Measurements from ENCODE around the gene RNF223.

Gene RNF223

DNA sequence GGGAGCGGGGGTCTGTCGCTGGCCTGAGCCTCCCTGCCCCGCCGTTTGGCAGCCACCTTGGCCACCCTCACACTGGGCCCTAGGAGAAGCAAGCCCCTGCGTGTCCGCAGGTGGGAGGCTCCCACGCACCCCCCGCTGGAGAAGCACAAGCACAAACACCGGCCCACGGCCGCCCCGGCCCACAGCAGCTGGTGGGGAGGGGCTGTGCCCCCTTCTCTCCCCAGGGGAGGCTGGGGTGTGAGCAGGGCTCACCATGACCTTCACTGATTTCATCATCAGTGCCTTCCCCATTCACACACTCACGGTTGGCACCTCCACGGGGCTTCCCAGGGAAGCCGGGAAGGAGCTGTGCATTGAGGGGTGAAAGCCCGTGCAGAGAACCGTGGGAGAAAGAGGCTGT is 46.3 kb downstream of the RNF223 start:
- DNase-seq (ENCODE audit: low read depth in 2 of 2): no peak

DNA sequence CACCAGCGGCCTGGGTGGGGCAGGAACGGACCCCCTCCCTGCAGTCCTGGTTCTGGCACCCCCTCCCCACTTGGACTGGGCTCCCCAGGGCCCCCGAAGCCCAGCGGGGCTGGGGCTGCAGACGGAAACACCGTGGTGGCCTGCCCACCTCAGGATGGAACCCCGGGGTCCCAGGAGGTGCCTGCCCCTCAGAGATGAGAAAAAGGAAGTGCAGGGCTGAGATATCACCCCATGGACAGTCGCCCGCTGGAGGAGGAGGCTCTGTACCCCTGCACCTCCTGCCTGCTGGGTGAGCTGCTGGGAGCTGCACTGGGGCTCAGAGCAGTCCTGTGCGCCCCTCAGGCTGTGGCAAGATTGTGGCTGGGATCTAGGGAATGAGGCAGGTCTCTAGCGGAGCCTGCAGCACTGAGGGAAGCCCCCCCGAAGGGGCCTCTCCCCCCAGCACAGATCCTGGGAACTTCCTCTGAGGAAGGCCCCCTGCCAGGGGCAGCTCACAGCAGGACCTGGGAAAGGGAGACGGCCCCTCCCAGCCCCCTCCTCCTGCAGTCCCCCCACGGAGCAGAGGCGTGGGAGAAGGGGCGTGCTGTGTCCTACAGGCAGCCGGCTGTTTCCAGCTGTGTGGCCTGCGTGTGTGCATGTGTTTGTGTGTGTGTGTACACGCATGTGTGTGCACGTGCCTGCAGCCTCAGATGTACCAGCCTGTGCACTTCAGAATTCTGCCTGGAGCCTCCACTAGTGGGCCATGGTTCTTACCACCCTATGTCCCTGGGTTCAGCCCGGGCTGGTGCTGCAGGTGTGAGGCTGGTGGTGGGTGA is 47.3 kb downstream of the RNF223 start:
- no peak for DNase-seq (ENCODE audit: low read depth in 2 of 2)

- no peak for DNase-seq (ENCODE audit: low read depth in 2 of 2)
Measured at GRCh38 chr1:1025730-1026129, 48.4 kb downstream of the RNF223 start.

DNA sequence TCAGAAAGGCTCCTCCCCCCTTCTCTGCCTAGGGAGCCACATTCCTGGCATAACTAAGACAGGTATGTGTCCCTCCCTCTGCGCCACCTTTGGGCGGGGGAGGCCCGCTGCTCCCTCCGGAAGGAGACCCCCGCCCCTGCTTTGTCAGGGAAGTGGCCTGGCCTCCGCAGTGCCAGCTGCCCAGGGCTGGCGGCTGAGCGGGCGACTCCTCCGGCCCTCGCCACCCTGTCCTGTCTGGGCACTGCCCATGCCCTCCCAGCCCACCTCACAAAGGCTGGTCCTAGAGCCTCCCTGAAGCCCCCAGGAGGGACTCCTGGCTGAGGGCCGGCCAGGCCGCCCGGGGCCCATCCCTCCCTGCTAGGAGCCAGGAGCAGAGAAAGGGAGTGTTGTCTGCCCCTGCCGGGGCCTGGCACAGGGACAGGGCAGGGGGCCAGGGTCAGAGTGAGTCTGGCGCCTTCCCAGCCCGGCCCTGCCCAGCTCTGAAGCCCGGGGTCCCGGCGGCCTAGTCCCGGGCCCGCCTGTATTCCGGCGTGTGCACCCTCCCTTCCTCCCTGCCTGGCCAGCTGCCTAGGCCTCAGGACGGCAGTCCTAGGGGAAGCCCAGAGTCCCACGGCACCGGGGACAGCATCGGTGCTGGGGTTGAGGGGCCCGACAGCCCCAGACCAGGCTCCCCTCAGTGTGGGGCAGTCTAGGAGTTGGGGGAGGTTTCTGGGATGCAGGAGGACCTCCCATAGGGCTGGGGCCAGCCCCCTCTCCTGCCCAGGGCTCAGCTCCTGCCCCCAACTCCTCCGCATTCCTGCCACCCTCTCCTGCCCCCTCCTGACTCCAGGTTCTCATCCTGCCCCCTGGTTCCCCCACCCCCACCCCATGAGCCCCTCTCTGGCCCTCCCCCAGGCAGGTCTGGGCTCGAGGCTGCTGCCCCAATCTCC is 49.1 kb downstream of the RNF223 start:
- no peak for DNase-seq (ENCODE audit: low read depth in 2 of 2)

DNA sequence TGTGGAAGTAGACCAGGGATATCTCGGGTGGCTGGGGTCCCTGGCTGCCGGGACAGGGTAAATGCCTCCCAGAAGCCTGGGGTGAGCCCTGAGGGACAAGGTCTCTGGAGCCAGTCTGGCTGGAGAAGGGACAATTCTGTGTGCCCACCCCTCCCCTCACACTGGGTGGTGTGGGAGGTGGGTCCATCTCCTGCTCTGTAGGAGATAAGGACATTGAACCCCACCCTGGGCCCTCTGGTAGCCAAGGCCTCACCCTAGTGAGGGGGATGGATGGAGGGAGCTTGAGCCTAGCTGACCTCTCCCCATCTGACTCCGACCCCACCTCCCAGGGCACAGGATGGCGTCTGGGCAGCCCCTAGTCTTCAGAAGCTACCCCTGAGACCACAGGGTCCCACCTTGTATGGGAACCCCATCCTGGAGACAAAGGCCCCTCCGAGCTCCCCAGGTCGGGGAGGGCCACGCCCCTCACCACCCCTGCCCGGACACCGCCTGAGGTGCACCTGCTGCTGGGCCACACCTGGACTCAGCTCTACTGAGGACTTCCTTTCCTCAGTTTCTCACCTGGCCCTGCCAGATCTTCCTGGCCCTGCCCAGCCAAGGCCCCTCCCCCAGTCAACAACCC is 49.8 kb downstream of the RNF223 start:
- no peak for DNase-seq (ENCODE audit: low read depth in 2 of 2)

GRCh38 chr1:1023700-1024099 is 50.4 kb downstream of the RNF223 start:
- DNase-seq (ENCODE audit: low read depth in 2 of 2): no peak

DNA sequence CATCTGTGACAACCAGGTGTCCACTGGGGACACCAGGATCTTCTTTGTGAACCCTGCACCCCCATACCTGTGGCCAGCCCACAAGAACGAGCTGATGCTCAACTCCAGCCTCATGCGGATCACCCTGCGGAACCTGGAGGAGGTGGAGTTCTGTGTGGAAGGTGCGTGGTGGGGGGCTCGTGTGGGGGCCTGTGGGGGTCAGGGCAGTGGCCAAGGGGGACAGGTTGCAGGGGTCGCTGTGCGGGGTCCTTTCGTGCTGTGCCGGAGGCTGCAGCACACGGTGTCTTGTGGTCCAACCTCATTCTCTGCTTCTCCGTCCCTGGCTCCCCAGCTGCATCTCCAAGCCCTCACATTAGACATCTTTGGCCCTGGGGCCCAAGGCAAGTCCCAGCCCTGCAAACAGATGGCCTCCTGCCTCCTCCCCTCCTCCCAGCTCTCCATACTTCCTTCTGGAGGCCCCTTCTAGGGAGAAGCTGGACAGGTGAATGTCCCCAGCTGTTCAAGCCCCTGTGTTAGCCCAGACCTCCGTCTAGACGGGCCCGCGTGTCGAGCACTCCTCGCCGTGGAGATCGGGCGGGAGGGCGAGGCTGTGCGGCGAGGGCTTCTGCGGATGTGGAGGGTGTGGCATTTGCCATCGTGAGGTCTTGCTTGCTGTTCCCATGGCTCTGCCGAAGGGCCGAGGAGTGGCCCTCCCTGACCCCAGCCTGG is 51.6 kb downstream of the RNF223 start:
- no peak for DNase-seq (ENCODE audit: low read depth in 2 of 2)

GRCh38 chr1:1021920-1022259 is 52.2 kb downstream of the RNF223 start:
- no peak for DNase-seq (ENCODE audit: low read depth in 2 of 2)

GRCh38 chr1:1021010-1021919 is 52.8 kb downstream of the RNF223 start:
- DNase-seq (ENCODE audit: low read depth in 2 of 2): no peak

Data from stimulated activated CD8-positive, alpha-beta memory T cell treated with anti-CD3 and anti-CD28 coated beads, Interleukin-2, amount 100 ng/mL, for 48 hours (primary cell).